Stimulated activated CD8-positive, alpha-beta memory T cell treated with anti-CD3 and anti-CD28 coated beads, Interleukin-12 subunit alpha, Interleukin-12 subunit beta, amount 100 ng/mL, for 4 hours (primary cell): Measurements from ENCODE around the gene MRPL34.

Source experiments
- DNase-seq: peaks from one replicate; pipeline ENCODE4 v3.0.0-alpha.2; 2020; ENCODE audit warnings: low read depth

MRPL34 gene

GRCh38 chr19:17328517-17329365, 23.1 kb downstream of the MRPL34 start:
- peak; percentile 33 for DNase-seq

GRCh38 chr19:17329366-17330261, 23.9 kb downstream of the MRPL34 start:
- DNase-seq, result no peak

GRCh38 chr19:17330262-17331044, 24.8 kb downstream of the MRPL34 start:
- no peak for DNase-seq

GRCh38 chr19:17331045-17331558, 25.4 kb downstream of the MRPL34 start:
- DNase-seq, result no peak

GRCh38 chr19:17332360-17332676, 26.6 kb downstream of the MRPL34 start:
- no peak for DNase-seq

GRCh38 chr19:17332677-17333581, 27.3 kb downstream of the MRPL34 start:
- no peak for DNase-seq

GRCh38 chr19:17333611-17334413, 28.1 kb downstream of the MRPL34 start:
- DNase-seq, result peak; percentile 60

- DNase-seq, result peak; percentile 88
Measured at GRCh38 chr19:17334414-17335409, 29.0 kb downstream of the MRPL34 start, which contains the start of gene ANO8. Gene ANO8 (minus strand): TSS chr19:17334855. CDS start chr19:17334670, 185 bp downstream.

GRCh38 chr19:17335575-17335974, 29.9 kb downstream of the MRPL34 start:
- DNase-seq, result no peak

GRCh38 chr19:17336872-17337674, 31.4 kb downstream of the MRPL34 start, which contains the start of gene GTPBP3:
Gene GTPBP3 (plus strand): TSS chr19:17337553. CDS start chr19:17337612, 59 bp downstream.
- peak; percentile 90 for DNase-seq

- DNase-seq, result no peak
Measured at GRCh38 chr19:17337675-17338432, 32.2 kb downstream of the MRPL34 start.

GRCh38 chr19:17338433-17339078, 32.9 kb downstream of the MRPL34 start:
- no peak for DNase-seq

GRCh38 chr19:17339088-17339741, 33.5 kb downstream of the MRPL34 start:
- no peak for DNase-seq

GRCh38 chr19:17340302-17340870, 34.7 kb downstream of the MRPL34 start:
- DNase-seq, result no peak

GRCh38 chr19:17340871-17341357, 35.2 kb downstream of the MRPL34 start:
- no peak for DNase-seq
